ENCODE results near the gene RTF1.

Gene RTF1

GRCh38 chr15:41510728-41511127 is 93.8 kb downstream of the RTF1 start:
- Histone ChIP-seq H3K9me3 (ENCODE audit: low read depth, low read length) (no peaks in the 10 kb centered on the region), H3K27ac (no peak overlapping the region), H3K9ac (ENCODE audit: insufficient read length) (no peak overlapping the region), H3K36me3 (ENCODE audit: insufficient read depth, low read length) (no peaks in the 10 kb centered on the region), H3K4me3 (no peak overlapping the region)
- TF ChIP-seq FOXP2 (optimal IDR thresholded peaks at IDR 0.05; ENCODE audit: control extremely low read depth, extremely low read length, insufficient read depth) (no peak), EZH2 (IDR thresholded peaks at IDR 0.05) (no peak), POLR2AphosphoS5 (IDR thresholded peaks at IDR 0.05; ENCODE audit: borderline replicate concordance, low read depth, low read length) (no peak)
- DNase-seq (ENCODE audit: low read depth, low spot score) = no peak

GRCh38 chr15:41511331-41511898 is 94.5 kb downstream of the RTF1 start:
- Histone ChIP-seq H3K4me3 (no peak overlapping the region), H3K9me3 (ENCODE audit: low read depth, low read length) (no peaks in the 10 kb centered on the region), H3K27ac (no peak overlapping the region), H3K36me3 (ENCODE audit: insufficient read depth, low read length) (no peaks in the 10 kb centered on the region), H3K9ac (ENCODE audit: insufficient read length) (no peak overlapping the region)
- no peak for DNase-seq (ENCODE audit: low read depth, low spot score)
- TF ChIP-seq EZH2 (IDR thresholded peaks at IDR 0.05) (no peak), FOXP2 (optimal IDR thresholded peaks at IDR 0.05; ENCODE audit: control extremely low read depth, extremely low read length, insufficient read depth) (no peak), POLR2AphosphoS5 (IDR thresholded peaks at IDR 0.05; ENCODE audit: borderline replicate concordance, low read depth, low read length) (no peak)

DNA sequence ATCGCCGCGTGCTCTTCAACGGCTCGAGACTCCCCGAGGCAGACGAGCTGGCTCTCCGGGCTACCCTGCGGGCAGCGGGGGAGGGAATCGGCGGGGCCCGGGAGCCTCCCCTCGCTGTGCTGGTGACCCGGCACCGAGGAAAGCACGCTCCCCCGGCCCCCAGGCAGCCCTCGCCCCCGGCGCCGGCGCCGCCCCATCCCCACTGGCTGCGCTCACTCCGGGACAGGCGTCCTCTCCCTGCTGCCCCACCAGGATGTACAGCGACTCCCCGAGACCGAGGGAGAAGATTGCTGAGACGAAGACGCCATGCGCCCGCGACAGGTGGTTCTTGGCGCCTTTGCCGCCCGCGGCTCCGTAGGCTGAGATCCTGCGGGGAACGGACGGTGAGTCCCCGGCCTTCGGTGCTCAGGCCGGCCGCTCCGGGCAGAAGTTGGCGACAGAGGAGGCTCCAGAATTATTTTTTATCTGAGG is 95.0 kb downstream of the RTF1 start:
- no peak for DNase-seq (ENCODE audit: low read depth, low spot score)
- no peak for TF ChIP-seq FOXP2 (optimal IDR thresholded peaks at IDR 0.05; ENCODE audit: control extremely low read depth, extremely low read length, insufficient read depth)
- no peak for TF ChIP-seq EZH2 (IDR thresholded peaks at IDR 0.05)
- TF ChIP-seq POLR2AphosphoS5 (IDR thresholded peaks at IDR 0.05; ENCODE audit: borderline replicate concordance, low read depth, low read length) = no peak
- Histone ChIP-seq H3K36me3 (ENCODE audit: insufficient read depth, low read length) (no peaks in the 10 kb centered on the region), H3K27ac (no peak overlapping the region), H3K9ac (ENCODE audit: insufficient read length) (no peak overlapping the region), H3K4me3 (no peak overlapping the region), H3K9me3 (ENCODE audit: low read depth, low read length) (no peaks in the 10 kb centered on the region)

GRCh38 chr15:41512512-41512939 is 95.6 kb downstream of the RTF1 start:
- no peak for DNase-seq (ENCODE audit: low read depth, low spot score)

DNA sequence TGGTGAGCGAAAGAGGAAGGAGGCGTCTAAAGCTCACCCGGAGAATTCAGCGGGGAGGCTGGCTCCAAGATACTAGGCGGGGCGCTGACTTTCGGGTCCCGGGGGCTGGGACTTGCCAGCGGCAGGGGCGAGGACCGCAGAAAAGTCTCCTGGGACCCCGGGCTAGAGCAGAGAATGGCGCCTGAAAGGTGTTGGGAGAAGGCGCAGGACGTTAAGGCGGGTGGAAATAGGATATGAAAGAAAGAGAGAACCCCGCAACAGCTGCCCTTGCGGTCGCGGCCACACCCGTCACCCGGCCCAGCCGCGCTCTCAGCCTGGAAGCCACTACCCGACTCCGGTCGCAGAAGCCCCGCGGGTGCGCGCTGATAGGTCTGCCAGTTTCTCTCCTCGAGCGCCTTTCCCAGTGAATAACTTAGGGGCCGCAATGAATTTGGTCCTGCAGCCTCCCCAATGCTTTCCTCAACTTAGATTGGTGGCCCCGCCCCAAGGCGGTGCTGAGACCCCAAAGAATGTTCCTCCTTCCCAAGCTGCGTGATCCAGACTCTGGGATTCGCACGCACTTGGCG is 96.1 kb downstream of the RTF1 start:
- peak overlapping the region; percentile 33 for H3K9ac ChIP-seq (ENCODE audit: insufficient read length)

More at GRCh38 chr15:41512512-41512939, 95.6 kb downstream of the RTF1 start:
- Histone ChIP-seq H3K9me3 (ENCODE audit: low read depth, low read length) (no peaks in the 10 kb centered on the region), H3K9ac (ENCODE audit: insufficient read length) (peak overlapping the region; percentile 33), H3K36me3 (ENCODE audit: insufficient read depth, low read length) (no peaks in the 10 kb centered on the region), H3K27ac (no peak overlapping the region), H3K4me3 (peak overlapping the region; percentile 82)
- no peak for TF ChIP-seq EZH2 (IDR thresholded peaks at IDR 0.05)
- TF ChIP-seq FOXP2 (optimal IDR thresholded peaks at IDR 0.05; ENCODE audit: control extremely low read depth, extremely low read length, insufficient read depth) = no peak
- TF ChIP-seq POLR2AphosphoS5 (IDR thresholded peaks at IDR 0.05; ENCODE audit: borderline replicate concordance, low read depth, low read length) = no peak

GRCh38 chr15:41513506-41514227 is 96.8 kb downstream of the RTF1 start, which contains the start of gene LTK:
Gene LTK (minus strand): TSS chr15:41513827. CDS start chr15:41513709, 118 bp downstream.
- Histone ChIP-seq H3K9me3 (ENCODE audit: low read depth, low read length) (no peaks in the 10 kb centered on the region), H3K9ac (ENCODE audit: insufficient read length) (peak within 1 kb of the TSS; percentile 35), H3K4me3 (peak within 1 kb of the TSS; percentile 82), H3K27ac (no peak within 1 kb of the TSS; the same call in 1 of the 2 replicates), H3K36me3 (ENCODE audit: insufficient read depth, low read length) (no peaks in the 10 kb centered on the region)
- DNase-seq (ENCODE audit: low read depth, low spot score) = no peak
- no peak for TF ChIP-seq FOXP2 (optimal IDR thresholded peaks at IDR 0.05; ENCODE audit: control extremely low read depth, extremely low read length, insufficient read depth)
- peak; percentile 62; the same call in 1 of the 2 replicates for TF ChIP-seq POLR2AphosphoS5 (IDR thresholded peaks at IDR 0.05; ENCODE audit: borderline replicate concordance, low read depth, low read length)

More for the DNA sequence above, 96.1 kb downstream of the RTF1 start:
- DNase-seq (ENCODE audit: low read depth, low spot score) = no peak
- no peaks in the 10 kb centered on the region for H3K9me3 ChIP-seq (ENCODE audit: low read depth, low read length)
- H3K27ac ChIP-seq = no peak overlapping the region
- peak overlapping the region; percentile 82 for H3K4me3 ChIP-seq
- TF ChIP-seq EZH2 (IDR thresholded peaks at IDR 0.05) (no peak), POLR2AphosphoS5 (IDR thresholded peaks at IDR 0.05; ENCODE audit: borderline replicate concordance, low read depth, low read length) (no peak), FOXP2 (optimal IDR thresholded peaks at IDR 0.05; ENCODE audit: control extremely low read depth, extremely low read length, insufficient read depth) (no peak)
- H3K36me3 ChIP-seq (ENCODE audit: insufficient read depth, low read length) = no peaks in the 10 kb centered on the region

- no peaks in the 10 kb centered on the region; the same call in 1 of the 2 replicates for H3K36me3 ChIP-seq (ENCODE audit: insufficient read depth, low read length)
- H3K9me3 ChIP-seq (ENCODE audit: low read depth, low read length) = no peaks in the 10 kb centered on the region
- DNase-seq (ENCODE audit: low read depth, low spot score) = no peak
- no peak overlapping the region for H3K27ac ChIP-seq
- H3K4me3 ChIP-seq = no peak overlapping the region
- H3K9ac ChIP-seq (ENCODE audit: insufficient read length) = no peak overlapping the region
- TF ChIP-seq POLR2AphosphoS5 (IDR thresholded peaks at IDR 0.05; ENCODE audit: borderline replicate concordance, low read depth, low read length) = no peak
- no peak for TF ChIP-seq EZH2 (IDR thresholded peaks at IDR 0.05)
- TF ChIP-seq FOXP2 (optimal IDR thresholded peaks at IDR 0.05; ENCODE audit: control extremely low read depth, extremely low read length, insufficient read depth) = no peak
These were observed 101.1 kb downstream of the RTF1 start for GRCh38 chr15:41517895-41518449.

DNA sequence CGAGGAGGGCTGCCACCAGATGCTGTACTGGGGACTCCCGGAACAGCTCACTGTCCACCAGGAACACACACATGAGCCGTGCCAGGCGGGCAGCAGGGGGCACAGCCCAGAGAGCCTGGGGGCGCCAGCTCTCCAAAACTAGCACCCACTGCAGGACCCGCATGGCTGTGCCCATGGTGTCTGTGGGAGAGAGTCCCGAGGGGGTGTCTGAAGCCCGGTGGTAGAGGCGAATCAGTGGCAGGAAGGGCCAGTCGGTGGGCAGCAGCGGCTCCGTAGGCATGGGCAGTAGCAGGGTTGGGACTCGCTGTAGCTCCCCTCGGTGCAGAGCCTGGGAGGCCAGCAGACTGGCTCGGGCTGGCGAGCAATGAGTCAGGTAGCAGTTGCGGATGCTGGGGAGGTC is 103.7 kb downstream of the RTF1 start:
- H3K27ac ChIP-seq = no peak overlapping the region
- no peak overlapping the region for H3K4me3 ChIP-seq
- TF ChIP-seq POLR2AphosphoS5 (IDR thresholded peaks at IDR 0.05; ENCODE audit: borderline replicate concordance, low read depth, low read length) = no peak
- no peak for TF ChIP-seq FOXP2 (optimal IDR thresholded peaks at IDR 0.05; ENCODE audit: control extremely low read depth, extremely low read length, insufficient read depth)
- TF ChIP-seq EZH2 (IDR thresholded peaks at IDR 0.05) = no peak
- no peaks in the 10 kb centered on the region; the same call in 1 of the 2 replicates for H3K36me3 ChIP-seq (ENCODE audit: insufficient read depth, low read length)
- no peaks in the 10 kb centered on the region for H3K9me3 ChIP-seq (ENCODE audit: low read depth, low read length)
- DNase-seq (ENCODE audit: low read depth, low spot score) = no peak
- no peak overlapping the region for H3K9ac ChIP-seq (ENCODE audit: insufficient read length)

Measured in SK-N-MC (cell line).